Calu3 (cell line): ENCODE measurements around the gene ODAD3. TPM values are rescaled to one million over a fixed set of nuclear protein-coding genes. Genes with fewer than 3 reads are reported as not detected.

Experiments used
- BruUV-seq: library from RNA; stranded (reverse); fragments of 400-500 nt; replicated peaks from 2 replicates; lab custom pipeline; 2021; lab: Mats Ljungman, UMichigan
- CTCF ChIA-PET: fragments of 300-600 bp; sonication (Branson Sonifier 250); formaldehyde crosslinking; loops from one replicate; lab custom pipeline; 2022; ENCODE audit warnings: antibody characterized with exemption; lab: Charles Lee
- DNase-seq: peaks from one replicate; pipeline ENCODE4 v3.0.0; 2022
- H3K27ac Mint-ChIP-seq: one replicate; pipeline ENCODE4 v1.8.0; 2022; ENCODE audit warnings: mixed read lengths; ENCODE audit not compliant: unreplicated experiment
- H3K27me3 Mint-ChIP-seq: one replicate; pipeline ENCODE4 v1.8.0; 2022; ENCODE audit warnings: mixed read lengths; ENCODE audit not compliant: unreplicated experiment
- H3K36me3 Mint-ChIP-seq: one replicate; pipeline ENCODE4 v1.8.0; 2022; ENCODE audit warnings: mild to moderate bottlenecking, moderate library complexity, mixed read lengths; ENCODE audit not compliant: insufficient read depth, unreplicated experiment
- H3K4me1 Mint-ChIP-seq: one replicate; pipeline ENCODE4 v1.8.0; 2022; ENCODE audit warnings: mild to moderate bottlenecking, low read depth, mixed read lengths; ENCODE audit not compliant: unreplicated experiment
- H3K4me3 Mint-ChIP-seq: one replicate; pipeline ENCODE4 v1.8.0; 2022; ENCODE audit warnings: mild to moderate bottlenecking, low read depth, moderate library complexity, mixed read lengths; ENCODE audit not compliant: unreplicated experiment
- H3K9me3 Mint-ChIP-seq: one replicate; pipeline ENCODE4 v1.8.0; 2022; ENCODE audit warnings: low read depth, mixed read lengths; ENCODE audit not compliant: unreplicated experiment
- CTCF ChIP-seq: fragments of 200-600 bp; IDR thresholded peaks from one replicate; pipeline ENCODE4 v1.8.0; 2022; ENCODE audit warnings: antibody characterized with exemption; ENCODE audit not compliant: unreplicated experiment
- intact Hi-C: fragments of 100-400 bp; cut with micrococcal nuclease; formaldehyde crosslinking; loops from one replicate; pipeline ENCODE4 v1.10.0; 2022; ENCODE audit not compliant: unreplicated experiment
- total RNA-seq: library from RNA; stranded (reverse); gene quantifications from 2 replicates; pipeline ENCODE4 v1.2.3, GENCODE V29; 2022

ODAD3 gene
- total RNA-seq, 1 experiment from 2014 or later = not detected

- DNase-seq = no peak
- Mint-ChIP-seq H3K36me3 (peaks cover 20% of the 10 kb centered on the region), H3K27me3 (no peaks in the 10 kb centered on the region), H3K4me3 (no peak overlapping the region), H3K4me1 (no peaks in the 10 kb centered on the region), H3K27ac (no peak overlapping the region), H3K9me3 (no peaks in the 10 kb centered on the region)
- intact Hi-C loops = loop anchor here (10.0 kb wide), 1 partner anchor 154 kb away; the partner anchor contains the start of gene TSPAN16
- CTCF ChIA-PET = interaction anchor here (0.6 kb wide), 1 partner anchor 145 kb away, joined by 4 read pairs; no protein-coding TSS in a partner anchor
- no peak for TF ChIP-seq CTCF
- BruUV-seq = TSS peak; percentile 59
These were observed 14.1 kb upstream of the ODAD3 start for GRCh38 chr19:11448923-11449554.

GRCh38 chr19:11448410-11448809 is 13.5 kb upstream of the ODAD3 start:
- no peak overlapping the region for H3K4me3 Mint-ChIP-seq
- H3K27me3 Mint-ChIP-seq = no peaks in the 10 kb centered on the region
- H3K9me3 Mint-ChIP-seq = no peaks in the 10 kb centered on the region
- DNase-seq = no peak
- CTCF ChIA-PET = no interaction called here
- intact Hi-C loops = loop anchor here (10.0 kb wide), 1 partner anchor 154 kb away; the partner anchor contains the start of gene TSPAN16
- peaks cover 20% of the 10 kb centered on the region for H3K36me3 Mint-ChIP-seq
- no TSS peak for BruUV-seq
- H3K27ac Mint-ChIP-seq = no peak overlapping the region
- no peak for TF ChIP-seq CTCF
- no peaks in the 10 kb centered on the region for H3K4me1 Mint-ChIP-seq

- Mint-ChIP-seq H3K9me3 (no peaks in the 10 kb centered on the region), H3K36me3 (peaks cover 20% of the 10 kb centered on the region), H3K4me1 (no peaks in the 10 kb centered on the region), H3K4me3 (no peak overlapping the region), H3K27ac (no peak overlapping the region), H3K27me3 (no peaks in the 10 kb centered on the region)
- TF ChIP-seq CTCF = no peak
- CTCF ChIA-PET = no interaction called here
- intact Hi-C loops = loop anchor here (10.0 kb wide), 1 partner anchor 153 kb away; the partner anchor contains the start of gene TSPAN16
- no peak for DNase-seq
- no TSS peak for BruUV-seq
These were observed 12.7 kb upstream of the ODAD3 start for GRCh38 chr19:11447347-11448262.

GRCh38 chr19:11446652-11447301 is 11.9 kb upstream of the ODAD3 start:
- Mint-ChIP-seq H3K9me3 (no peaks in the 10 kb centered on the region), H3K4me3 (no peak overlapping the region), H3K4me1 (no peaks in the 10 kb centered on the region), H3K27ac (no peak overlapping the region), H3K27me3 (no peaks in the 10 kb centered on the region), H3K36me3 (peaks cover 20% of the 10 kb centered on the region)
- CTCF ChIA-PET = no interaction called here
- peak; percentile 60 for DNase-seq
- BruUV-seq = no TSS peak
- intact Hi-C loops = loop anchor here (10.0 kb wide), 1 partner anchor 152 kb away; the partner anchor contains the start of gene TSPAN16
- peak; percentile 45 for TF ChIP-seq CTCF
